ENCODE measurements around the gene TRAPPC12.

DNA sequence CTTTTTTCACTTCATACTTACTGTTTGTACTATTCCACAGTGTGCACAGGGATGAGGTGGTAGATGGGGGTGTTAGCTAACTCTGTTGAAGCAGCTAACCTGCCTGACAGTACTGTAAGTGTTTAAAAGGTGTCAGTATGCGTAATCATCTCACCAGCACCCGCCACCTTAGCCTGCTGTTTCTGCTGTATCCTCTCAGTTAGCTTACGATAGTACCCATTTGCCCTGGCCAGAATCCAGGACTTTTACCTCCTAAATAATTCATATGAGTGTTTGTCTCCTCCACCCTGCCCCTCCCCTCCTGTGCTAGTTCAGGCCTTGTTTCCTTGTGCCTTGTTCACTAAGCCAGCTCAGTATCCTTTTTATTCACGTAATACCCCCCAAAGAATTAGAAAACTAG is 34.2 kb downstream of the TRAPPC12 start:
- TF ChIP-seq, protein P1, sequence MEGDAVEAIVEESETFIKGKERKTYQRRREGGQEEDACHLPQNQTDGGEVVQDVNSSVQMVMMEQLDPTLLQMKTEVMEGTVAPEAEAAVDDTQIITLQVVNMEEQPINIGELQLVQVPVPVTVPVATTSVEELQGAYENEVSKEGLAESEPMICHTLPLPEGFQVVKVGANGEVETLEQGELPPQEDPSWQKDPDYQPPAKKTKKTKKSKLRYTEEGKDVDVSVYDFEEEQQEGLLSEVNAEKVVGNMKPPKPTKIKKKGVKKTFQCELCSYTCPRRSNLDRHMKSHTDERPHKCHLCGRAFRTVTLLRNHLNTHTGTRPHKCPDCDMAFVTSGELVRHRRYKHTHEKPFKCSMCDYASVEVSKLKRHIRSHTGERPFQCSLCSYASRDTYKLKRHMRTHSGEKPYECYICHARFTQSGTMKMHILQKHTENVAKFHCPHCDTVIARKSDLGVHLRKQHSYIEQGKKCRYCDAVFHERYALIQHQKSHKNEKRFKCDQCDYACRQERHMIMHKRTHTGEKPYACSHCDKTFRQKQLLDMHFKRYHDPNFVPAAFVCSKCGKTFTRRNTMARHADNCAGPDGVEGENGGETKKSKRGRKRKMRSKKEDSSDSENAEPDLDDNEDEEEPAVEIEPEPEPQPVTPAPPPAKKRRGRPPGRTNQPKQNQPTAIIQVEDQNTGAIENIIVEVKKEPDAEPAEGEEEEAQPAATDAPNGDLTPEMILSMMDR (IDR thresholded peaks at IDR 0.05 in 4 of 5, conservative IDR thresholded peaks at IDR 0.05 in 1 of 5): no peak
- TF ChIP-seq POLR2A (IDR thresholded peaks at IDR 0.05): no peak
